Upper lobe of left lung (tissue), 4 donors: ENCODE results near the gene MYB.

Source experiments
- CTCF ChIP-seq, 6 experiments: fragments of 450-650 bp in 4 of 6; fragments of 200-600 bp in 2 of 6; sonication (generic) in 2 of 6; IDR thresholded peaks; one replicate each; pipeline ENCODE4 v1.5.1; 2016 to 2019; ENCODE audit warnings: antibody characterized with exemption in 6 of 6
- EP300 ChIP-seq, 4 donors: sonication (generic); formaldehyde crosslinking; IDR thresholded peaks; one replicate each; pipeline ENCODE4 v1.5.1; 2017; ENCODE audit warnings: antibody characterized with exemption in 4 of 4, control low read depth in 2 of 4
- POLR2A ChIP-seq, 4 donors: fragments of 450-650 bp; IDR thresholded peaks; one replicate each; pipeline ENCODE4 v1.5.1; 2016 to 2017; ENCODE audit warnings: antibody characterized with exemption in 4 of 4, mild to moderate bottlenecking in 2 of 4
- POLR2AphosphoS5 ChIP-seq, 2 donors: sonication (generic); formaldehyde crosslinking; IDR thresholded peaks; one replicate each; pipeline ENCODE4 v1.5.1; 2017; ENCODE audit warnings: antibody characterized with exemption in 2 of 2

DNA sequence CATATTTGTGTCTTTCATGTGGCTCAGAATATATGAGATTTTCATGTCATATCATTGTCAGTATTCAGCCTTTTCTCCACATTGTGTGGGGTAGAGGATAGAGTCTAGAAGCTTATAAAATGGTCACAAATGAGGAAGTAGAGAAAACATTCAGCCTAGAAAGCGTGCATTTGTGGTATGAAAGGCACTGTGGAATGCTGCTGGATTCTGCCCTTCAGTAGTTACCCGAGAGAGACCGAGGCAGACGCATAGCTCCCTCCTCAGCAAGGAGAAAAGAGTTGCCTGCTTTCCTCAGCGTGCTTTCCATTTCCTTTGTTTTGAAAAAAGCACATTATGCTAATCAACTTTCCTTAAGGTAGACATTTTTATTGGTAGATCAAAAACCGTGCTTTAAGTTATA, 28.7 kb downstream of the MYB start:
- TF ChIP-seq POLR2A (IDR thresholded peaks at IDR 0.05) (no peak), CTCF (IDR thresholded peaks at IDR 0.05) (no peak), POLR2AphosphoS5 (IDR thresholded peaks at IDR 0.05) (no peak), EP300 (IDR thresholded peaks at IDR 0.05) (no peak)
